Neural progenitor cell (in vitro differentiated cells): ENCODE measurements around the gene PRKCE. TPM values are rescaled to one million over a fixed set of nuclear protein-coding genes. Genes with fewer than 3 reads are reported as not detected.
A peak's percentile ranks its signal among the peaks of the same experiment; 100 is the strongest.

Experiments
- DNase-seq: peaks from one replicate; pipeline ENCODE4 v3.0.0-alpha.2; 2016; ENCODE audit warnings: low spot score
- H2AFZ ChIP-seq: fragments of 200-600 bp; sonication (generic); replicated peaks from 2 replicates; pipeline ENCODE4 v1.6.1; 2016; ENCODE audit warnings: antibody characterized with exemption
- H3F3A ChIP-seq: fragments of 200-600 bp; sonication (generic); 2 replicates; pipeline ENCODE4 v1.6.1; 2016; ENCODE audit warnings: antibody characterized with exemption, low read depth
- H3K27ac ChIP-seq: fragments of 200-600 bp; sonication (generic); 2 replicates; pipeline ENCODE4 v1.5.1; 2016; ENCODE audit warnings: mild to moderate bottlenecking
- H3K27me3 ChIP-seq: fragments of 200-600 bp; sonication (generic); 2 replicates; pipeline ENCODE4 v1.6.1; 2016; ENCODE audit warnings: mild to moderate bottlenecking, moderate library complexity
- H3K36me3 ChIP-seq: fragments of 200-600 bp; sonication (generic); 2 replicates; pipeline ENCODE4 v1.5.1; 2016
- H3K4me1 ChIP-seq: fragments of 200-600 bp; sonication (generic); 2 replicates; pipeline ENCODE4 v1.6.1; 2016; ENCODE audit warnings: mixed run types
- H3K4me2 ChIP-seq: fragments of 200-600 bp; sonication (generic); 2 replicates; pipeline ENCODE4 v1.6.1; 2016
- H3K4me3 ChIP-seq: fragments of 200-600 bp; sonication (generic); 2 replicates; pipeline ENCODE4 v1.5.1; 2016
- H3K79me2 ChIP-seq: fragments of 200-600 bp; sonication (generic); 2 replicates; pipeline ENCODE4 v1.6.1; 2016; ENCODE audit warnings: low read depth
- H3K9ac ChIP-seq: fragments of 200-600 bp; sonication (generic); 2 replicates; pipeline ENCODE4 v1.6.1; 2016
- H3K9me3 ChIP-seq: fragments of 200-600 bp; sonication (generic); 2 replicates; pipeline ENCODE4 v1.5.1; 2016; ENCODE audit warnings: low read depth
- H4K20me1 ChIP-seq: fragments of 200-600 bp; sonication (generic); 2 replicates; pipeline ENCODE4 v1.6.1; 2016; ENCODE audit warnings: low read depth
- H3K27ac Mint-ChIP-seq: 3 replicates; pipeline ENCODE4 v1.8.0; 2021; ENCODE audit warnings: mixed read lengths
- H3K27me3 Mint-ChIP-seq: 2 replicates; pipeline ENCODE4 v1.8.0; 2022; ENCODE audit warnings: low read depth, mild to moderate bottlenecking, inconsistent platforms, moderate library complexity, mixed read lengths; ENCODE audit not compliant: insufficient read depth
- H3K36me3 Mint-ChIP-seq: 3 replicates; pipeline ENCODE4 v1.8.0; 2021; ENCODE audit warnings: mixed read lengths
- H3K4me1 Mint-ChIP-seq: 3 replicates; pipeline ENCODE4 v1.8.0; 2021; ENCODE audit warnings: mixed read lengths
- H3K4me3 Mint-ChIP-seq: 3 replicates; pipeline ENCODE4 v1.8.0; 2021; ENCODE audit warnings: mild to moderate bottlenecking, moderate library complexity, mixed read lengths
- H3K9me3 Mint-ChIP-seq: 3 replicates; pipeline ENCODE4 v1.8.0; 2020; ENCODE audit warnings: mixed read lengths
- EZH2 ChIP-seq: fragments of 200-600 bp; sonication (generic); IDR thresholded peaks from 2 replicates; pipeline ENCODE4 v1.6.1; 2017; ENCODE audit warnings: antibody characterized with exemption, mild to moderate bottlenecking, moderate library complexity
- EZH2phosphoT487 ChIP-seq: fragments of 200-600 bp; sonication (generic); IDR thresholded peaks from 2 replicates; pipeline ENCODE4 v1.6.1; 2017; ENCODE audit warnings: antibody characterized with exemption
- total RNA-seq: library from RNA; depleted of rRNA; stranded (reverse); fragments of >200 nt; gene quantifications from 2 replicates; pipeline ENCODE4 v1.2.3, GENCODE V29; 2015; ENCODE audit warnings: low replicate concordance
- TF ChIP-seq, protein P1 (sequence below): fragments of 200-600 bp; sonication (generic); IDR thresholded peaks from 2 replicates; pipeline ENCODE4 v1.5.1; 2017; ENCODE audit warnings: antibody characterized with exemption, mild to moderate bottlenecking

PRKCE gene
- total RNA-seq, 1 donor from 2014 or later = 4.1 TPM

DNA sequence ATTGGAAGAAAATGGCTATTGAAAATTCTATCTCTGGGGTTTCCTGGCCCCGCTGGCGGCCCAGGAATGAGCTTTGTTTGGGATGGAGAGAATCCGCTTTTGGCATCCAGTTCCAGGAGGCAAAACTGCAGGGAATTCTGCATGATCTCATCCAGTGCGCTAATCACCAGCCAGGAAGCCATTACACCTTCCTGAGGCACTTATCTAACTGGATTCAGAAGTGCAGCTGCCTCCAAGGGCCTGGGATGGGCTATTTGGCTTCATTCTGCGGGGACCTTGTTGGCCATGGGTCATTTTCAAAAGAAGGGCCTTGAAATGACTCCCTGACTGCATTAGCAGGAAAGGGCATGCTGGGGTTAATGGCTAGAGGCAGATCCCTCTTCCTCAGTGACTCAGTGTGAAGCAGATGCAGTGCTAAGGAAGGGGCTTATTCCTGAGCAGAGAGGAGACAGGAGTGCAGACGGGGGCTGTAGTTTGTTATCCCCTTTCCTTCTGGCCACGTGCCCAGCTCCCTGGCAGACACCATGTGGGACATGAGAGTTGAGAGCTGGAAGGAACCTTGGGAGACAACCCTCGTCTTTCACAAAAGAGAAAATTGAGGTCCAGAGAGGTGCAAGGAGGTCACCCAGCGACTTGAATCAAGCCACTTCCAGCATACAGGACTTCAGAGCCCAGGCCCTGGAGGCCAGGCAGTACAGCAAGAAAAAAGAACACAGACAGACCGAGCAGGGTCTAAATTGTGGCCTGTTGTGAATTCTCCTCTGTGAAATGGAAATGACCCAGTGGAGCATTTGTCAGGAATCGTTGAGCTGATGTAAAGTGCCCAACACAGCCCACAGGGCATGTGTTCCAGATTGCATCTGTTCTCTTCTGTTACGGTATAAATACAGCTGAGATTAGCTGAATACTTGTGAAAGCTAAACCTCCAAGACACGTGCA, 161.8 kb downstream of the PRKCE start:
- DNase-seq = peak; percentile 29
- Histone ChIP-seq H3K27me3 (no peaks in the 10 kb centered on the region), H4K20me1 (no peaks in the 10 kb centered on the region), H3K4me2 (no peak overlapping the region), H3F3A (peaks cover 24% of the 10 kb centered on the region), H3K36me3 (no peaks in the 10 kb centered on the region), H3K79me2 (no peaks in the 10 kb centered on the region), H2AFZ (no peak overlapping the region), H3K9me3 (no peaks in the 10 kb centered on the region), H3K4me3 (no peak overlapping the region), H3K27ac (no peak overlapping the region), H3K4me1 (peaks cover 41% of the 10 kb centered on the region), H3K9ac (no peak overlapping the region)
- no peaks in the 10 kb centered on the region for H3K36me3 Mint-ChIP-seq
- H3K27ac Mint-ChIP-seq = peak overlapping the region; percentile 74
- H3K27me3 Mint-ChIP-seq = no peaks in the 10 kb centered on the region
- peaks cover 45% of the 10 kb centered on the region for H3K4me1 Mint-ChIP-seq
- TF ChIP-seq EZH2phosphoT487 (no peak), EZH2 (no peak)
- TF ChIP-seq, protein P1, sequence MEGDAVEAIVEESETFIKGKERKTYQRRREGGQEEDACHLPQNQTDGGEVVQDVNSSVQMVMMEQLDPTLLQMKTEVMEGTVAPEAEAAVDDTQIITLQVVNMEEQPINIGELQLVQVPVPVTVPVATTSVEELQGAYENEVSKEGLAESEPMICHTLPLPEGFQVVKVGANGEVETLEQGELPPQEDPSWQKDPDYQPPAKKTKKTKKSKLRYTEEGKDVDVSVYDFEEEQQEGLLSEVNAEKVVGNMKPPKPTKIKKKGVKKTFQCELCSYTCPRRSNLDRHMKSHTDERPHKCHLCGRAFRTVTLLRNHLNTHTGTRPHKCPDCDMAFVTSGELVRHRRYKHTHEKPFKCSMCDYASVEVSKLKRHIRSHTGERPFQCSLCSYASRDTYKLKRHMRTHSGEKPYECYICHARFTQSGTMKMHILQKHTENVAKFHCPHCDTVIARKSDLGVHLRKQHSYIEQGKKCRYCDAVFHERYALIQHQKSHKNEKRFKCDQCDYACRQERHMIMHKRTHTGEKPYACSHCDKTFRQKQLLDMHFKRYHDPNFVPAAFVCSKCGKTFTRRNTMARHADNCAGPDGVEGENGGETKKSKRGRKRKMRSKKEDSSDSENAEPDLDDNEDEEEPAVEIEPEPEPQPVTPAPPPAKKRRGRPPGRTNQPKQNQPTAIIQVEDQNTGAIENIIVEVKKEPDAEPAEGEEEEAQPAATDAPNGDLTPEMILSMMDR = no peak
- H3K4me3 Mint-ChIP-seq = peak overlapping the region; percentile 9
- no peaks in the 10 kb centered on the region for H3K9me3 Mint-ChIP-seq

DNA sequence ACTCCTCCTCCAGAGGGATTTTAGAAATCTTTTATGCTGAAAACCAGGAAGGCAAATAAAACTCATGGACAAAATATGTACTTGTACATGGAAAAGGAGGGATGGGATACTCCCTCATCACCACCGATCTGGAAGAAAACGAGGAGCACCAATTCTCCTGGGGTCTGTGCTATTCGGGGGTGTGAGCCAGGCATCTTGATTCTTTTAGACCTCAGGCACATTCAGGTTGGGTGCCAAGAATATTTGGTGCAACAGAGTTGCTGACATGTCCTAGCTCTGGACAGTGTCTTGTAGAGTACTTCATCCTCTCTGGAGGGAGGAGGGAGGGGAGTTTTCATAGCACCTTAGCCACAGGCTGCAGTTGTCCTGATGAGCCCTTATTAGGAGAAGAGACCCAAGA, 163.0 kb downstream of the PRKCE start:
- peaks cover 48% of the 10 kb centered on the region for H3K4me1 ChIP-seq
- H3K9me3 Mint-ChIP-seq = no peaks in the 10 kb centered on the region

DNA sequence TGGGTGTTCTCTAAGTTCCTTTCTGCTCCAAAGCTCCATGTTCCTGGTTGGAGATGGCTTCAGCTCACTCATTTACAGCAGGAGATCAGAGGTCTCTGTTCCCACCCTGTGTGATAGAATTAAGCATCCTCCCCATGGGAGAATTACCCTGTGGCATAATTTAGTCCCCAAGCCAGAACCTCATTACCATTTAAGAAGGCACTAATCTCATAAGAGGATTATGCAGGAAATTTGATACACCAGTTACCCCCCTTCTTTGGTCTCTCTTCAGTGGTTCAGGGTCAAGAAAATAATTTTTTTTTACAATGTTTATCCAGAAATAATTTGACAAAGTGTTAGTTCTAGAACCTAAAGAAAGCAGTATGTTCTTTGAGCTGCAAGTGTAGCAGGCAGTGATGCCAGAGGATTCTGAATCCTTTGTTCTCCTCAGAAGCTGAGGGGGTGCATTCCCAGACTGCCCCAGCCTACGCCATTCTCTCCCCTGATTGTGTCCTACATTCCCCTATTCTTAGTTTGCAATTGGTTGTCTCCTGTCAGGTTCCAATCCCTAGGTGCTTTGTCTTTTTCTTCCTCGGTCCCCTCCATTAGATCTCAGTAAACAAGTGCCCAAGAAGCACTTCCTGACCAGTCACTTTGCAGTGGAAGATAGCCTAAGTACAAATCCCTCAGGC, 163.6 kb downstream of the PRKCE start:
- TF ChIP-seq, protein P1 = no peak
- TF ChIP-seq EZH2phosphoT487 = peak; percentile 77
- peaks cover 24% of the 10 kb centered on the region for H3F3A ChIP-seq
- H4K20me1 ChIP-seq = no peaks in the 10 kb centered on the region
- H3K9ac ChIP-seq = no peak overlapping the region
- Mint-ChIP-seq H3K9me3 (no peaks in the 10 kb centered on the region), H3K36me3 (peaks cover 2% of the 10 kb centered on the region), H3K4me3 (no peak overlapping the region), H3K27ac (peak overlapping the region; percentile 35), H3K4me1 (peaks cover 45% of the 10 kb centered on the region), H3K27me3 (peaks cover 1% of the 10 kb centered on the region)
- H3K4me2 ChIP-seq = peak overlapping the region; percentile 6
- no peak overlapping the region for H3K4me3 ChIP-seq
- H3K4me1 ChIP-seq = peaks cover 48% of the 10 kb centered on the region
- H3K9me3 ChIP-seq = no peaks in the 10 kb centered on the region
- peak overlapping the region; percentile 76 for H3K27ac ChIP-seq
- H3K79me2 ChIP-seq = no peaks in the 10 kb centered on the region
- H3K36me3 ChIP-seq = no peaks in the 10 kb centered on the region
- no peaks in the 10 kb centered on the region for H3K27me3 ChIP-seq
- H2AFZ ChIP-seq = no peak overlapping the region
- DNase-seq = peak; percentile 71

More for the DNA sequence above, 163.0 kb downstream of the PRKCE start:
- Mint-ChIP-seq H3K4me1 (peaks cover 45% of the 10 kb centered on the region), H3K27me3 (no peaks in the 10 kb centered on the region), H3K27ac (peak overlapping the region; percentile 15), H3K4me3 (peak overlapping the region; percentile 21), H3K36me3 (no peaks in the 10 kb centered on the region)
- DNase-seq = no peak
- Histone ChIP-seq H3K4me3 (no peak overlapping the region), H3K36me3 (no peaks in the 10 kb centered on the region), H3K27ac (peak overlapping the region; percentile 76), H3K4me2 (peak overlapping the region; percentile 6), H3K9me3 (no peaks in the 10 kb centered on the region), H3K27me3 (no peaks in the 10 kb centered on the region), H3K79me2 (no peaks in the 10 kb centered on the region), H3K9ac (no peak overlapping the region), H4K20me1 (no peaks in the 10 kb centered on the region), H2AFZ (no peak overlapping the region), H3F3A (peaks cover 24% of the 10 kb centered on the region)
- TF ChIP-seq EZH2 (no peak), EZH2phosphoT487 (no peak)
- TF ChIP-seq, protein P1 = no peak
